Effector CD8-positive, alpha-beta T cell (primary cell): ENCODE data around the gene APOA4.

ENCODE experiments used
- DNase-seq: peaks from one replicate; lab custom pipeline; 2025; lab: John Stamatoyannopoulos, UW

APOA4 gene

GRCh38 chr11:116830184-116830912, 7.2 kb upstream of the APOA4 start:
- DNase-seq = no peak

GRCh38 chr11:116829525-116830183, 6.5 kb upstream of the APOA4 start, which contains the start of gene APOC3:
Gene APOC3, plus strand, starts transcription at chr11:116829907. Its CDS starts 676 bp downstream, at chr11:116830583.
- no peak for DNase-seq

- DNase-seq = no peak
These were observed 5.8 kb upstream of the APOA4 start for GRCh38 chr11:116828632-116829524.

GRCh38 chr11:116827461-116827860, 4.4 kb upstream of the APOA4 start:
- DNase-seq = no peak

DNA sequence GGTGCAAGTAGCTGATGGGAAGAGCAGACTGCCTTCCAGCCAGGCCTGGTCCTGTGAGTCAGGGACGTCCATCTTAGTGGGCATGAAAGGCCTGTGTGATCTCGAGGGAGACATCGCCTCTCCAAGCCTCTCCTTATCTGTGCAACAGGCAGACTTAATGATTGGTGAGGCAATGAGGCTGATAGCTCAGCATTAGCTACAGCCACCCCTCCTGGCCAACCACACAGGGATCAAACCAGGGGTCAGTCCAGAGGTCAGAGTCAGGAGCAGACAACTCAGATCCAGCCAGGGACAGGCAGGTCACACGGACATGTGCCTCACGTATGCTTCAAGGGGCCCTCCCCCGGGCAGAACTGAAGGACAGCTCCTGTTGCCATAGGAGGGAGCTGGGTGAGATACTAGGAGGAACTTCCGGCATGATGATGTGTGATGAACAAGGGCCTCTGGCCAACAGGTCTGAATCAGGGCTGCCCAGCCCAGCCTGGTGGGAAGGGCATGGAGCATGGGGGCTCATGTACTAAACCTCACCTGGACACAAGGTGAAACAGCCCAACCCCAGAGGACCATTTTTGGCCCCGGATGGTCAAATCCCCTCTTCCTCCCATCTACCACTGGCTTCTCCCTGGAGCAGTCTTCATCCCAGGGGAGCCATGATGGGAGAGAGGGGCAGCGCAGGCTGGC, 3.8 kb upstream of the APOA4 start:
- DNase-seq = no peak

- DNase-seq = no peak
These were observed 3.0 kb upstream of the APOA4 start for GRCh38 chr11:116825854-116826750.

GRCh38 chr11:116825434-116825833, 2.3 kb upstream of the APOA4 start:
- no peak for DNase-seq

- no peak for DNase-seq
These were observed 529 bp downstream of the APOA4 start for GRCh38 chr11:116822575-116822974.

DNA sequence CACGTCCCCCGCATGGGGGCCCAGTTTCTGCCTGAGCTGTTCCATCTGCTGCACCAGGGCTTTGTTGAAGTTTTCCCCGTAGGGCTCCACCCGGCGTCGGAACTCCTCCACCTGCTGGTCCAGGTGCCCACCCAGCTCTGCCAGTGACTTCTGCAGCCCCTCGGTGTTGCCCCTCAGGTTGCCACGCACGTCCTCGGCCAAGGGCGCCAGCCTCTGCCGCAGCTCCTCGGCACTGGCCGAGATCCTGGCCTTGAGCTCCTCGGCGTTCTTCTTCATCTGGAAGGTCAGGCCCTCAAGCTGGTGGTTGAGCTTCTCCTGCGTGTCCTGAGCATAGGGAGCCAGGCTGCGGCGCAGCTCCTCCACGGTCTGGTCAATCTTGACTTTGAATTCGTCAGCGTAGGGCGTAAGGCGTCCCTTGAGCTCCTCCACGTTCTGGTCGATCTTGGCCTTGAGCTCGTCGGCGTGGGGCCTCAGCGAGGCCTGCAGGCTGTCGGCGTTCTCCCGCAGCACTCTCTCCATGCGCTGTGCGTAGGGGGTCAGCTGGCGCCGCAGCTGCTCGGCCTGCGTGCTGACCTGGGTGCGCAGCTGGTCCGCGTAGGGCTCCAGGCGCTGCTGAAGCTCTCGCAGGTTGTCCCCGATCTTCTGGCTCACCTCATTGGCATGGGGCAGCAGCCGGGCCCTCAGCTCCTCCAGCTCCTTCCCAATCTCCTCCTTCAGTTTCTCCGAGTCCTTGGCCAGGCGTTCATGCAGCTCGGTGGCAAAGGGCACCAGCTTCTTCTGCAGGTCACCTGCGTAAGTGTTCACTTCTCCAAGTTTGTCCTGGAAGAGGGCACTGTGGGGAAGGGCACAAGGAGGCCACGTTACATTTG, 1.8 kb downstream of the APOA4 start:
- no peak for DNase-seq

GRCh38 chr11:116819049-116819448, 4.1 kb downstream of the APOA4 start:
- DNase-seq = no peak

DNA sequence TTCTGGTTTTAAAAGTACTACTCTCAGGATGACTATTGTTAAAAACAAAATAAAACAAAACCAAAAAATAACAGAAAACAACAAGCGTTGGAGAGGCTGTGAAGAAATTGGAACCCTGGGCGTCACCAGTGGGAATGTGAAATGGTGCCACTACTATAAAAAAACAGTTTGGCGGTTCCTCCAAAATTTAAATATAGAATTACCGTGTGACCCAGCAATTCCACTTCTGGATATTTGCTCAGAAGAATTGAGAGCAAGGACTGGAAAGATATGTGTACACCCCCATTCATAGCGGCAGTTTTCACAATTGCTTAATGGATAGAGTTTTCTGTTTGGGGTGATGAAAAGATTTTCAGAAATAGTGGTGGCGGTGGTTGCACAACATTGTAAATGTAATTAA, 8.6 kb downstream of the APOA4 start:
- DNase-seq = no peak

DNA sequence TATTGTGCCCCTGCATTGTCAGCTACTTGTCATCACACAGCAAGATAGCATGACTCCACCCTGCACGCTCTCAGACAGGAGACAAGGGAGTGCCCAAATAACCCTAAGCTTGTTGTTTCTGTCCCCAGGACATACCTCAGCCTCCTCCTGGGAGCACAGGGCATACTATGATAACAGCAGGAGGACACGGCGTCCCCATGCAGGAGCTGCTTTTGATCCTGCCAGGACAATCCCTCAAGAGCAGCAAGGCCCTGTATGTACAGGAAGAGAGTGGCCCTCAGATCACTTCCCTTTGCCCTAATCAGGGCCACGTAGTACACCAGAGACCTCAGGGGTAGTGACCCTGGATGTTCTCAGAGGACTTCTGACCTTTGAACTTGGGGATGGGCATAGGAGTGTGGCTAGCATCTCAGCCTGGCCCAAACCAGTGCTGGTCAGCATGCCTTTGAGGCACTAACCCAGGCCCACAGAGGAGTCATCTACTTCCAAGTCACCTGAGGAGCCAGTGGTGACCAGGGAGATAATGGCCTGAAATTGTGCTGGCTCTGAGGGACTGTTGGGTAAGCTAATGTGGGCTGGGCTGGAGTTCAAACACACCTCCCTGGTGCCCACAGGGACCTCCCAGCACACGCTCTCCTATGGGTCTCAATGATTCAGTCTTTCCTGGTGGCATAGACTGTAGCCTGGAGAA, 9.2 kb downstream of the APOA4 start:
- DNase-seq = no peak

DNA sequence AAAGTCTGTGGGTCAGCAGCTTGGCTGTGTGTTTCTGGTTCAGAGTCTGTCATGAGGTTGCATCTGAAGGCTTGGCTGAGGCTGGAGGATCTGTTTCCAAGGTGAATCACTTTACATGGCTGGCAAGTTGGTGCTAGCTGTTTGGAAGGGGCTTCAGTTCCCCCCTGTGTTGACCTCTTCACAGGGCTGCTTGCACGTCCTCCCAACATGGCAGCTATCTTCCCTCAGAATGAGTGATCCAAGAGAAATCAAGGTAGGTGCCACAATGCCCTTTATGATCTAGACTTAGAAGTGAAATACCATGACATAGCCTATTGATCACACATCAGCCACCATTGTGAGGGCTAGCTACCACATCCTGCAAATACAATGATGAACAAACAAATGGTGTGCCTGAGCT, 9.9 kb downstream of the APOA4 start:
- DNase-seq = no peak

DNA sequence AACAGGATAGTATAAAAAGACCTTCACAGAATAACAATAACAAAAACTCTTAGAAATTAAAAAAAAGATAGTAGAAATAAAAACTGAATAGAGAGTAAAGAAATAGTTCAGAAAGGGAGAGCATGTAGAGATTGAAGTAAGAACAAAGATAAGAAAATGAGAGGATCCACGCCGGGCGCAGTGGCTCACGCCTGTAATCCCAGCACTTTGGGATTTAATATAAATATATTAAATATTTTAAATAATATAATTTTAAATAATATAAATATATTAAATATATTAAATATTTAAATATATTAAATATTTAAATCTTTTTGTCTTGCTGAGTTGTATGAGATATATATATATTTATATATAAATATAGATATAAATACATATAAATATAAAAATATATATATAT, 11.0 kb downstream of the APOA4 start:
- no peak for DNase-seq

GRCh38 chr11:116811194-116811593, 11.9 kb downstream of the APOA4 start:
- no peak for DNase-seq

DNA sequence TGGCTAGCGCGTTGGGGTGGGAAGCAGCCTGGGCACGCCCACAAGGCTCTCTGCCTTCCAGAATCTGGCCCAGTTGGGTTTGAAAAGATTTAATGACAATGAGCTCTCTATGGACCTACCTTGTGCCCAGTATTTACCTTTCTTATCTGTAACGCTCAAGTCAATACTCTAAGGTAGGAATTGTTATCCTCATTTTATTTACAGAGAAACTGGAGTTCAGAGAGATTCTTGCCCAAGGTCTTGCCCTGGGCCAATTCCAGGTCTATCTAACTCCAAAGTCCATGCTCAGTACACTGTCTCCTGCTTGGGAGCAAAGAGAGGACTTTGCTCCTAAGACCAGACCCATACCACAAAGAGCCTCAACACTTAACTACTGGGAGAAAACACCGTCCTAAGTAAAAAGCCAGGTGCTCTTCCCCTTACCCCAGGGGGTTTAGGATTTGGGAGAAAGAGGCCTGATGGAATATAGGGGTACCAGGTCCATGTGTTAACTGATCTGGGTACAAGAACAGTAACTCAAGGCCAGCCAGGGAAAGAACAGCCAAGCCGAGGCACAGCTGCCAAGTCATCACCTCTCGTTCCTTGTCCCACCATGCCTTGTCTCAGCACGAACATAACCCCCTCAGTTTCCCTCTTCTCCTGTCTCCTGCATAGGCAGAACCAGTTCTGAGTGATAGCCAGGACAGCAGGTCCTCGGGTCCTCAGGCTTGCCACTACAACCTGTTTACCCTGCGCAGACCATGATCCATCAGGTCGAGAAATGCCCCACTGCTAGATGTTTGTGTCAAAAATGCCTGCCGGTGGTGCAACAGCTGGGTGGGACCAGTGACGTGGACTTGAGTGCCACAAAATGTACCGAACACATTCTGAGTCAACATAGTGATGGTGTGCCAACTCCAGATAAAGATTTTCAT, 14.6 kb downstream of the APOA4 start:
- DNase-seq = no peak

- no peak for DNase-seq
These were observed 15.4 kb downstream of the APOA4 start for GRCh38 chr11:116807601-116808261.

DNA sequence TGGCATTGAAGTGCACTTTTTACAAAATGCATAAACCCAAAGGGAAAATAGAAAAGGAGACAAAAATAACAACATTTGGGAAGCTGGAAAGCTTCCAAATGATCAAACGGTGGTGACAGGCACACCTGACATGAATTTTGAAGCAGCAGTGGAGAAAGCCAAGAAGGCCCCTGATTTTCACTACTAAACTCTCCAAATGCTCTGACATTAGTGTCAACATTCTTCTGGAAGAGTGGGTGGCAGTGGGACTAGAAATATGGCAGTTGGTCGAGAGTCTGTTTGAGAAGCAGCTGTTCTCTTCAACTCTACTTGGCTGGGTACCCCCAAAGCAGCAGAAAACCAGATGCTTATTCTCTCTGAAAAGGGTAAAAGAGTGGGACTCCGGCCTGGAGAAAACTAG, 19.1 kb downstream of the APOA4 start:
- no peak for DNase-seq
